HG02588 (cell line): ENCODE results near the gene PRKCE.

Experiments used
- ATAC-seq: cut with Tn5 transposase; IDR thresholded peaks from one replicate; pipeline ENCODE4 v1.9.1; 2021; ENCODE audit warnings: mild to moderate bottlenecking, moderate library complexity; ENCODE audit not compliant: unreplicated experiment

Gene PRKCE

DNA sequence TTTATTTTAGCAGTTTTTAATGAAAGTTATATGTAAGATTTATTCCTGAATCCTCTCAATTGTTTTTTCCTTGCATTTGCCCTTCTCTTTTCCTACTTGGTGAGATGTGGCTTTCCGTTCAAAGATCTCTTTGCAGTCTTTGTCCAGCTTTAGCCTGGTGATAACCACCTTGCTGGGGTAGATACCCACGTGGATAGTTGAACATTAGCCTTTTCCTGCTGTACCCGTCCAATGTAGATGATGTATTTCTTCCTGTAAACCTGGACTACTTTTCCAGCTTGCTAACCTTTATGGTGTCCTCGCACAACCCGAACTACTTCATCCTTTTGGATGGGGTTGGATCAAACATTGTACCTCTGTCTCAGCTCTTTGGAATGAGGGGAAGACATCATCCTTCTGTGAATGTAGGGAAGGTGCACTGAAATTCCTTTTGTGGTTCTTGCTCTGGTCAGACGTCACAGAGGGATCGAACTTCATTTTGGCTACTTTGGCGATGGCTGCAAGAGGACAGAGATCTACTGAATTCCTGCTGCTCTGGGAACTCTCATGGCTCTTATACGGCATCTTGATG, 352.5 kb downstream of the PRKCE start:
- no peak for ATAC-seq

DNA sequence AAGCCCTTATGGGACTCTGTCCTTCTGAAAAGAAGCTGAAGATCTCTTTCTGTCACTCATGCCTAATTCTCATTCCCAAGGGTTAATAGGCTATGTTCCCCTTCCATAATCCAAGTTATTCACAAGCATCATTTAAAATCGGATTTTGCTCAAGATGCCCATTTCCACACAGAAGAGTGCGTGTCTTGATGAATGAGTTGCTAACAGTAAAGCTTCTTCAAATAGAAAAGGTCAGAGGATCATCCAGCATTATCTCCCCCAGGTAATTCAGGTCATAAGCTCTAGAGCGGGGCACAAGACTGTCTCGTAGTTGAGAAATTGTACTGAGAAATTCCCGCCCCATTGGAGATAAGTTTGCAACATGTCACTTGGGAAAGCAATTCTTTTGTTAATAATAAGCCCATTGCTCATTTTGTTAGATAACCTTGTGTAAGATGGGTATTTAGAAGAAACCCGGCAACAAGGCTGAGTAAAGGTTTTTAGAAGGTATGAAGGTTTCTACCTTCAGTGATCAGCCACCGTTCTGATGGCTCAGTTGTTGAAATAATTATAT, 355.1 kb downstream of the PRKCE start:
- ATAC-seq = no peak

DNA sequence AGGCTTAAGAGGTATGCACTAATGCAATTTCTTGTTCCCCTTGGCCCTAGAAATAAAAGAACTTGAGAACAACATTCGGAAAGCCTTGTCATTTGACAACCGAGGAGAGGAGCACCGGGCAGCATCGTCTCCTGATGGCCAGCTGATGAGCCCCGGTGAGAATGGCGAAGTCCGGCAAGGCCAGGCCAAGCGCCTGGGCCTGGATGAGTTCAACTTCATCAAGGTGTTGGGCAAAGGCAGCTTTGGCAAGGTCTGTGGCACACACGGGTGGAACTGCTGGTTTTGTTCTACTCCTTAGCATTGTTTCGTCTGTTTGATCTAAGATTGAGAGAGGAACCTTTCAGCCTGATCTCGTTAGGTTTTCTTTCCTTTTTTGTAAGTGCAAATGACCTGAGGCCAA, 355.9 kb downstream of the PRKCE start:
- no peak for ATAC-seq

DNA sequence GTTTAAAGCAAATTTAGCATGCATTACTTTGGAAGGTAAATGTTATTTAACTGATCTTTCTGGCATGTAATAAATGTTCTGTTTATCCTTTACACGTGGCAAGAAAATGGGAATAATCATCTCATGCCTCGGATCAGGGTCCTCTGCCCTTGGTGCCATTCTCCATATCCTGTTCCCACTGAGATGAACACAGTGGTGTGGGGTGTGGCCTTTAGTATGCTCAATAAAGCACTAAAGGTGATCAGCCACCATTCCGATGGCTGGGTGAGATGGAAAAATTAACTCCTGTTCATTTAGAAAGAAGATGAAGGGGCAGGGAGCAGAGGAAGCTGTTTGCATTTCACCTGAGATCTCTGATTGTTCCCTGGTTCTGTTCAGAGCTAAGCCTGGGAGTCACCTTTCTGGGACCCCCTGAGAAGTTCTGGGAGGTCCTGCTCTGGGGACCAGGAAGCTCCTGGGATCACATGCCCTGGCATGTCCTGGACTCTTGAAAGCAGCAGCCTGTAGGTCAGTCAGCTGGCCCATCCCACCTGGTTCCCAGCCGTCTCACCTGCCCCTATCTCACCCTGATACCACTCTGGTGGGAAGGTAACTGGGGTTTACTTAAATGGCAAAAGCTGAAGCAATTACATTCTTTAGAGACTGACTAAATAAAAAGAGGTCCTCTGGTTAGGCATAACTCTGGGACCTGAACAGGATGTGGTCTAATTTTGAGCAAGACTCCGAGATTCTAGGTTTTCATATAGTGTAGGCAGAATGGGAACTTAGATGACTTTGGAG, 356.8 kb downstream of the PRKCE start:
- ATAC-seq = no peak

DNA sequence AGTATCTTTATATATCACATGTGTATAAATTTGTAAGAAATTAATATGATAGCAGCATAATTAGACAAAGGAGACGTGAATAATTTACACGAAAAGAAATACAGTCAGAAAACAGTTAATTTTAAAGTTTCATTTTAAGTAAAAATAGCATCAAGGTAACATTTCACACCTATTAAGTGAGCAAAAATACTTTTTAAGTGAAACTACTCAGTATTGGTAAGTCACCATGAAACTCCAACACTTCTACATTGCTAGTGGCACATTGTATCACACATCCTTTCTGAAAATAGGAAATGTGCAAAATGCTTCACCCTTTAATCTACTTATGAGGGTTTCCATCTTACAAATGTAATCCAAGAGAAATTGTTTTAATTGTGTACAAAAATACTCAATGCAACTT, 357.8 kb downstream of the PRKCE start:
- ATAC-seq = no peak

DNA sequence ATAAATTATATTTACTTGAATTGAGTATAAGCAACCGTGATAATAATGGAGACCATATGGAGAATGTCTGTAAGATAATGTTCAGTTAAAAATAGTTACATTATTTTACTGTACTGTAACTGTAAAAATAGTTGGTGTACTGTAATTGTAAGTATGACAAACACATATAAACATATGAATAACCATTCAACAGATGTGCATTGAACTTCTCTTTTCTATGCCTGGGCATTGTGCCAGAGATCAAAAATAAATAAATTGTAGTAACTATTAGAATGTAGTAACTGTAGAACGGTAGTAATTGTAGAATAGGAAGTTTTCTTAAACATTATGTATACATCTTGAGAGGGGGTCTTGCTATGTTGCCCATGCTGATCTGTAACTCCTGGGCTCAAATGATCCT, 358.3 kb downstream of the PRKCE start:
- no peak for ATAC-seq

DNA sequence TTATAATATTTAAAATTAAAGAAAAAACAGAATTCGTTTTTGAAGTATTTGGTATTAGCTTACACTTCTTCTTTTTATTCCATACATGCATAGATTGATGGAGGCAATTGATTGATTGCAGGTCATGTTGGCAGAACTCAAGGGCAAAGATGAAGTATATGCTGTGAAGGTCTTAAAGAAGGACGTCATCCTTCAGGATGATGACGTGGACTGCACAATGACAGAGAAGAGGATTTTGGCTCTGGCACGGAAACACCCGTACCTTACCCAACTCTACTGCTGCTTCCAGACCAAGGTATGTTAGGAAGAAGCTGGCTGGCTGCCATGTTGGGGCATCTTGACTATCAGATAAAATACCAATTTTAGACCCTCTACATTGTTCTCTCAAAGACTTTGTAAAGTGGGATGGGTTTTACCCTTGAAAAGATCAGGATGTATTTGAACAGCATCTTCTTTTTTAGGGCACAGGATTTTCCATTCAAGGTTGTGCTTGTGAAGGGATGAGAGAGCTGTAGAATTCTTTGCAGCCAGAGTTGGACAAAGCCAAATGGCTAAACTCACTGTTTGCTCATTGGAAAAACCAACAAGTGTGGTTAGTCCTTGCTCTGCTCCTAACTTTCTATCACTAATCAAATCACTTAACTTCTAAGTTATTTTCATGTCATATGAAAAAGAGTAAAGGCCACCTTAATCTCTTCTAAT, 358.9 kb downstream of the PRKCE start:
- ATAC-seq = no peak

DNA sequence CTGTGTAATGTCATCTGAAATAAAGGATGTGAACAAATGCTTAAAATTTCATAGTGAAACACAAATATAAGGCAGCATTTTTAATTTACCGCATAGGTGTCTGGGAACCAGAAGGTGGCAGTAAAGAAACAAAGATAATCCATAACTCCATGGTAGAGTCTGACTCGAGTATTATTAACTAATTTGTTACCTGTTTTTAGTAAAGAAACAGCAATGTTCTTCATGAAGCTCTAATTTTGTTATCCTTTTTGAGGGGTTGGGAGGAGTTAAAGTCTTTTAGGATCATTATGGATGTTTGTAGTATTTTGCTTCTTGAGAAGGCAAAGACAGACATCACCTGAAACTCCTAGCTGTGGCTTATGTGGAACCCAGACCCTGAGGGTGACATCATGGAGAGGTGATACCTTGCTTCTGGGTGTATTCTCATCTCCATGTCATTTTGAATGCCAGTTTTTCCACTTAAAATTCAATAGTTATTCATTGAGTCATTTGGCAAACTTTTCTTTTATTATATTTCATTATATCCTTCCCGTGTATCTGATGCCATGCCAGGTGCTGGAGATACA, 359.5 kb downstream of the PRKCE start:
- ATAC-seq = no peak

DNA sequence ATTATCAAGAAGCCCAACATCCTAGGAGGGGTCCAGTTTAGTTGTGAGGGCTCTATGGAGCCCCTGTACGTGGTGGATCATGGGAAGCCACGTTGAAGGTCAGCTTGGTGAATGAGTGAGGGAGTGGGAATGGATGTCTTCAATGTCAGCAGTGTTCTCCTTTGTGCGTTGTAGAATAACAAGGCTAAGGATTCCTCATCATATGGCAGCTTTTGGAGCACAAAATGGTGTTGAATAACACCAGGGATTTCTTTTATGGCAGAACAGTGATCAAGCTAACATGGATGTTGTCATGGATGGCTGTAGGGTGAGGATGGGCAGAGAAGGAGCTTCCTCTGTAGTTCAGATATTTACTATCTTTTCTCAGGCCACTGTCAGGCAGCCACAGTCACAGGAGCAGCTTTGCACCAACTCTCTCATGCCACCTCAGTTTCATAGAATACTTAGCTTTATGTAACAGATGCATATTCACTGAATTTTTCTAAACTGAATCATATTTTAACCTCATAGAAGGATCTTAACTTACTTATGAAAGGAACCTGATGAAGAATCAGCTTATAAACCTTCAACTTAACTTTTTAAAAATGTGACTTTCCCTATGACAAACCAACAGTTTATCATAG, 361.3 kb downstream of the PRKCE start:
- no peak for ATAC-seq

DNA sequence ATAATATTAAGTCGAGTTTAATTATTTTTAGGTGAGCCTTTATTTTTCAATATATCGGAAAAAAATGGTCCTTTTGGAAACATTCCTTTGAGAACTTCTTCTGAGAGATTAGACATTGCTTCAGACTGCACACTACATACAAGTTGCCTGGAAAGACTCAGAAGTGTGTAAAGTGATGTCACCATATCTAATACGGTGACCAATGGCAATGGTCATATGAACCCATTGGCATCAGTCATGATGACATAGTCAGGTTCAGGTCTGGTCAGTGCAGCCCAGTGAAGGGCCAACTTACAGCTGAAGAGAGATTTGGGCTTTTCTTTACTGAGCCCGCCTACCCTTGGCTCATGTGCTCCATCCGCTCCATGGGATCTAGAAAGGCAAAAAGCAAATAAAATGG, 362.3 kb downstream of the PRKCE start:
- no peak for ATAC-seq

DNA sequence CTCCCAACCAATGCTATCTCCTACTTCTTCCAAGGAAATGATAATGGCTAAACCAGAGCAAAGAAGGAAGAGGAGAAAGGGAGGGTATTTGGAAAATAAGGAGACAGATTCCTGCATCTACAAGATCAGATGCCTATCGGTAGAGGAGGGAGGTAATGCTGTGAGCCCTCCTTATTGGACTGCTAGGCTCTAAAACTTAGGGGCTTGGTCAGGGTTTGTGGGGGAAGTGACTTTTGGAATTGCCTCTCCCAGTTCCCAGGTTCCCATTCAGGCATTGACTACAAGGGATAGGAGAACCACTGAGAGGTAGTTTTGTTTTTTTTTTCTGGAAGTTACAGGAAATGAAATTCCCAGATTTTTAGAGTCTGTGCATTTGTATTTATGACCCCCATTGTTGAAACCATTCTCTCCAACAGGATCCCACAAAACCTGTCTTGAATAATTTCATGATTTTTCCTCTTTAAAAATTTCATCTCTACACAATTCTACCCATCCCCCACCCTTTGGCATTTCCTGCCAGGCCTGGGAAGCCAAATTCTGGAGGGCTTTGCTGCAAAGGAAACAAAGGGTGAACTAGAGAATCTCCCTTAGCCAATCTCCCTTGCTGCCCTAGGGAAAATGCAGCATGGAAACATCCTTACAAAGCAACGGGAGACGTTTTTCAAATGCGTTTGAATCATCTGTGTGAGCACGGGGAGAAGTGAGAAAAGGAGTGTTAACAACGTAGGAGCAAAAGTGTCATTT, 363.6 kb downstream of the PRKCE start:
- no peak for ATAC-seq

DNA sequence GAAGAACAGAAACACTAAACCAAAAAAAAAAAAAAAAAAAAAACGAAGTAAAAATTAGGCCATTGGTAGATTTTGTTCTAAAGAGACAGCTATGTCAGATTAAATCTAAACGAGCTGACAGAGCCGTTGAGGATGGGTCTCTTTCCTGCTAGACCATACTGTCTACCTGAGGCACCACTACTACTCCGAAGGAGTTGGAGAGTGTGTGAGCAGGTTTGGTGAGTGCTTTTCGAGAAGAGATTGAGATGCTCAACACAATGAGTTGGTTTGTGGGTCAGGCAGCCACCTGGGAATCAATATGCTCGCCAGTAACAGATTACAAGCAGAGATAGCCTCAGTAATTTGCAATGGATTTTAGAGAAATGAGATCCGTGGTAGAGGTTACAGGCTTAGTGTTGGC, 364.2 kb downstream of the PRKCE start:
- ATAC-seq = no peak

DNA sequence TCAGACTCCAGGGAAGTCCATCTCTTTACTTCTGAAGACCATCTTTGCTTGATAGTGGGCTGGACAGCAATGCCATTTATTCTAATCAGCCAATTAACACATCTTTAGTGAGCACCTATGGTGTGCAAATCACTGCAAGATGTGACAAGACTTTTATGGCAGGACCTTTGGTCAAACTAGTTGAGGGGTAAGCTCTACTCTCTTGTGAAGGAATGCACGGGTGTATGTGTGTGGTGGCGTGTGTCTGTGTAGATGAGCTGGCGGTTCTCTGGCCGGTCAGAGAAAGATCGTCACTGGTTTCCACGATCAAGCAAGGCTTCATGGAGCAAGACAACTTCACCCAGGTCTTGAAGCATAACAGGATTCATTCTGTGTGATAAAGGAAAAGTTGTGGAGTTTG, 364.6 kb downstream of the PRKCE start:
- ATAC-seq = no peak

DNA sequence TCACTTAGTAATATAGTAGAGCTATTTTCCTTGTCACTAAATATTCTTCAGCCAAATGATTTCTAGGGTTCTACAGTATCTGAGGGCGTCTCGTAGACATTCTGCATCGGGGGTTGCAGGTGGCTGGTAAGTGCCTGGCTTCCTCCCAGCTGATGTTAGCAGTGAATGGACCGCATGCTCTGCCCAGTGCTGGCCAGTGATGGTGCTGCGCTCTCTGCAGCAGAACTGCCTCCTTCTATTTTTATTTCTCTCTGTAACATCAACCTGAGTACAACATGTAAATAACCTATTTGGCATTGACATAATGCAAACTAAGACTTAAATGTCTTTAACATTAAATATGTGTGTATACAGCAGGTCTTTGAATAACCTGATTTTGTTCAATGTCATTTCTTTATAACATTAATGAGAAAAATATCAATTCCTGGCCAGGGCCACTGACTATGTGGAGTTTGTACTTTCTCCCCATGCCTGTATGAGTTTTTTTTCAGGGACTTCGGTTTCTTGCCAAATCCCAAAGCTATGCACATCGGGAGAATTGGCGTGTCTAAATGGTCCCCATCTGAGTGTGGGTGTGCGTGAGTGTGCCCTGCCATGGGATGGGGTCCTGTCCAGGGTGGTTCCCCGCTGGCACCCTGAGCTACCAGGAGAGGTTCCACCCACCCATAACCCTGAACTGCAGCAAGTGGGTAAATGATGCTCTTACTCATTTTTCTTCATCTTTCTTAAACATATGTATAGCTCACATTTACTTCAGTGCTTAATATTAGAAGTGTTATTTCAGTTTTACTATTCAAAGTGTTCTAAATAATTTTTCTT, 367.5 kb downstream of the PRKCE start:
- no peak for ATAC-seq

DNA sequence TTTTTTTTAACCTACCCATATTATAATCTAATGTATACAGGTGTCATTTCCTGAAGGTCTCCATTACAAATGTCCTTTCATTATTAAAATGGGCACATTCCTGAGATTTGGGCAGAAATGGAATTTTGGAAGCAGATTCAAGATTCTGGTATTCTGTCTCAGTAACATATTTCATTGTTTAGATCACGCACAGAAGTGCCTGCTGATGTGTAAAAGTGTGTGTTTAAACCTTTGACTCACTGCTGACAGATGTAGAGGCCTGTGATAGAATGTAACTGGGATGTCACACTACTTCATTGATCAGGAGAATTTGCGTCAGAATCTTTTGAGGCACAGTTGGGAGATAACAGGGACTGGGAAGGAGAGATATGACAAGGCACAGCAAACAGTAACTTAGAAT, 368.9 kb downstream of the PRKCE start:
- ATAC-seq = no peak

DNA sequence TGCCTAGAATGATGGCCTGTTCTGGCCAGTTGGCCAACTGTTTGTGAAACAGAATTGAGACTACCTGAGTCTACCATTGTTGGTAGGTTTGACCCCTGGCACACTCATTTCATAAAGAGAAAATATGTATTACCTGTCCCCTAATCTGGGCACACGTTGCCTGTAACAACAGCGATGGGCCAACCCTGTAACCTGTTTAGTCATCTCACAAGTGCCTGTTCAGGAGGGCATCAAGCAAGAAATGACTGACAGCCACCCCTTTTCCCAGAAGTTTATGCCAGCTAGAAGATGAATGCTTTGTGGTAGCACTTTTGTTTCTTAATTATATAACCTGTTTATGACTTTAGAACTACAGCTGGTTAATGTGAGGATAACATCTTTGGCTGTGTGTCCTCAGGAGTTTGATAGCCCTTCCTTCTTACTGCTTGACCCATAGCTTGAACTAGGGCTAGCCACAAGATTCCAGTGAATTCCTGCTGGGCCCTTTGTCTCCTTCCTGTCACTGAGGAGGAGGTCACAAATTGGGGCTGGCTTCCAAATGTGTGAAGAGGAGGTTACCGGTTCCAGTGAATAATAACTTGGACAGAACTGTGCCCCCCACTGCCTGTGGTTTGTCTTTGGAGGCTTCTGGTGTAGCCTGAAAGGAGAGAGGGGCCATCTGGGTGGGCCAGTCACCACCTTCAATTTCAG, 371.8 kb downstream of the PRKCE start:
- ATAC-seq = no peak

DNA sequence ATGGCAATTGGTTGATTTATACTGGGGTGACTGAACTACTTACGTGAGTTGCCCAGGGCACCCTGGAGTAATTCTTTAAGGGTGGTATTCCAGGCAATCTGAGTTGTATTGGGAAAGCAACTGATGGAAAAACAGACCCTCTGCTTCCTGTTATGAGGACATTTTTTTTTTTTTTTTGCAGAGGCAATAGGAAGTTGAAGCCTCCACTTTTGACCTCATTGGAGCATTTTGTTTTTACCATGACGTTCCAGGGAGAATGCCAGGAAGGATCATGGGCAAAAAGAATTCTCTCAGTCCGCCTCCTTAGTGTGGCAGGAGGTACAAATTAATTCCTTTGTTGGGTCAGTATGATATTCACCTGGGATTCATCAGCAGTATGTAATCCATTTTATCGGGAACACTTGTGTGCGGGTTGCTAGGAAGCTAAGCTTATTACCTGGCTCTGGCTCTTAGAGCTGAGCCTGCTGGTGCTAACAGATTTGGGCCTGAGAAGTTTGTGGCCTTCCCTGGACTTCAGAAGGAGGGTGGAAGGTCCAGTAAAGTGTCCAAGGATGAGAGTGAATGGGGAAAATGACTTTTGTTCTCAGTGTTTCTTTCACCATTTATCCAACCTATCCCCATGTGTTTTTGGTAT, 372.8 kb downstream of the PRKCE start:
- ATAC-seq = no peak

DNA sequence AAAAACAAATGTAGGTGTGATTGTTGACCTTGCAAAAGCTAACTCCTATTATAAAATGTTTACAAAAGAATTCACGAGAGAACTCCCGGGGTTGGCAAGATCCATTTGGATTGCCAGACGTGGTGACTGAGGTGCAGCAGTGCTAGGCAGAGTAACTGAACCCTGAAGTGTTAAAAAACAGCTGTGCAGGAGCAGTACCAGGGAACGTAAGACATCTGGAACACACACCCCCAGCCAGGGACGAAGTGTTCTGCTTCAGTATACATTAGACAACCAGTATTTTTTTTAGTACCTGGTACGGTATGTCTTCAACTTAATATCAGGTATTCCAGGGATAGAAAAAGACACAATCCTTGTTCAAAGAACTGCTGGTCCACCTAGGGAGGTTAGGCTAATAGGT, 373.6 kb downstream of the PRKCE start:
- ATAC-seq = no peak

DNA sequence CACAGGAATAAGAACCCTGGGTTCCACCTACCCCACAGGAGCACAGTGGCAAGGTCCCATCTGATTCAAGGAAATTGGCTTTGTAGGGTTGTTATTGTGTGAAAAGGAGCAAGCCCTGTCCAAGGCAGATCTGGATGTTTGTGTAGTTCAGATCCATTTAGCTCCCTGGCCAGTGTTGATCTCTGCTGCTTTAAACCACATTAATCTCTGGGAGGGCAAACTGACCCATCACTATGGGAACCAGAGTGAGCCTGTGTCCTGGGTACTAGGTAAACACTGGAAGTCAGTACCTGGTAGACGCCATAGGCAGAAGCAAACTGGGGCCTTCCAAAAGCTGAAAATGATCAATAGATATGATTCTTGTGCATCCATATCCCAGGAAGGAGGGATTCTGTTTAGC, 374.2 kb downstream of the PRKCE start:
- no peak for ATAC-seq
